CD4-positive, CD25-positive, alpha-beta regulatory T cell (primary cell): ENCODE data around the gene ZNF8. TPM values are rescaled to one million over a fixed set of nuclear protein-coding genes. Genes with fewer than 3 reads are reported as not detected.

Experiments
- ATAC-seq, 2 donors: fragments of 150-1000 bp; cut with Tn5 transposase; one replicate each; pipeline ENCODE4 v1.10.0; 2021; ENCODE audit warnings: low read depth in 2 of 2, moderate number of reproducible peaks in 2 of 2, moderate library complexity in 1 of 2
- DNase-seq, 3 donors: peaks; one replicate each; pipeline versions ENCODE4 v3.0.0 to v3.0.0-alpha.2; 2012 to 2022; ENCODE audit warnings: mixed read lengths in 1 of 3
- H3K27ac ChIP-seq: one replicate; pipeline ENCODE4 v1.7.0; 2013; ENCODE audit warnings: mild to moderate bottlenecking, low read length; ENCODE audit not compliant: insufficient read depth, poor library complexity, severe bottlenecking
- H3K27me3 ChIP-seq: one replicate; pipeline ENCODE4 v1.7.0; 2013; ENCODE audit warnings: low read length; ENCODE audit not compliant: control insufficient read depth, insufficient read depth
- H3K36me3 ChIP-seq: one replicate; pipeline ENCODE4 v1.7.0; 2013; ENCODE audit warnings: mild to moderate bottlenecking, low read length, moderate library complexity; ENCODE audit not compliant: control insufficient read depth, insufficient read depth
- H3K4me1 ChIP-seq: 2 replicates; pipeline ENCODE4 v1.7.0; 2013; ENCODE audit warnings: mild to moderate bottlenecking, low read length; ENCODE audit not compliant: insufficient read depth, control insufficient read depth, poor library complexity, severe bottlenecking
- H3K4me3 ChIP-seq: one replicate; pipeline ENCODE4 v1.7.0; 2013; ENCODE audit warnings: low read depth, mild to moderate bottlenecking, low read length, moderate library complexity
- H3K9me3 ChIP-seq, 2 experiments: 1 replicate in 1 of 2; 2 replicates in 1 of 2; pipeline ENCODE4 v1.7.0; 2013; ENCODE audit warnings: low read length in 2 of 2, mild to moderate bottlenecking in 1 of 2, moderate library complexity in 1 of 2; ENCODE audit not compliant: control insufficient read depth in 2 of 2
- H3K27ac Mint-ChIP-seq, 3 donors: one replicate each; pipeline ENCODE4 v1.8.0; 2020 to 2022; ENCODE audit warnings: mild to moderate bottlenecking in 3 of 3, mixed read lengths in 3 of 3, moderate library complexity in 2 of 3
- H3K27me3 Mint-ChIP-seq: one replicate; pipeline ENCODE4 v1.8.0; 2022; ENCODE audit warnings: mild to moderate bottlenecking, mixed read lengths
- H3K36me3 Mint-ChIP-seq: one replicate; pipeline ENCODE4 v1.8.0; 2020; ENCODE audit warnings: mixed read lengths
- H3K4me1 Mint-ChIP-seq, 4 donors: one replicate each; pipeline ENCODE4 v1.8.0; 2020 to 2022; ENCODE audit warnings: mixed read lengths in 4 of 4, mild to moderate bottlenecking in 1 of 4
- H3K4me3 Mint-ChIP-seq, 4 donors: one replicate each; pipeline ENCODE4 v1.8.0; 2020 to 2022; ENCODE audit warnings: mild to moderate bottlenecking in 4 of 4, mixed read lengths in 4 of 4, moderate library complexity in 3 of 4
- H3K9me3 Mint-ChIP-seq, 7 donors: one replicate each; pipeline ENCODE4 v1.8.0; 2020 to 2022; ENCODE audit warnings: mixed read lengths in 7 of 7, mild to moderate bottlenecking in 3 of 7, moderate library complexity in 2 of 7
- polyA plus RNA-seq, 4 donors: library from polyadenylated mRNA; unstranded; fragments of 300-500 nt; fragmentation: Illumina TruSeq; gene quantifications; one replicate each; pipeline ENCODE4 v1.2.3, GENCODE V29; 2021
- total RNA-seq: library from RNA; stranded (reverse); gene quantifications from one replicate; pipeline ENCODE4 v1.2.3, GENCODE V29; 2022

ZNF8 gene
- total and polyA plus RNA-seq, 5 donors from 2014 or later = 0.33 to 6.7 (median 0.71) TPM

DNA sequence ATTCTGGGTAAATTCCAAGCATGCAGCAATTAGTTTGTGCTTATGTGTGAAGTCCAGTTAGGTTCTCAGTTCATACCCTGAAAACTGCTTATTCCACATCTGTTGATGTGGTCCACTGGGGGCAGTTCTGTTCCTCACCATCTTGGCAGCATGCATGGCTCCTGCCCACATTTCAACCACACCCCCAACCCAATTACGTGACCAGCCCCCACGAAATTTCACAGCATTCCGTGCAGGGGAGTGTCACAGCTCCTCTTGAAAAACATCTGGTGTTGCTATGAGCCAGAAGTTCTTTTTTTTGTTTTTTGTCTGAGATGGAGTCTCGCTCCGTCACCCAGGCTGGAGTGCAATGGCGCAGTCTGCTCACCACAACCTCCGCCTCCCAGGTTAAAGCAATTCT, 17.3 kb downstream of the ZNF8 start:
- ATAC-seq (no peak), DNase-seq (no peak)
- H3K9me3 Mint-ChIP-seq = peaks cover 0 to 44% (median 13%) of the 10 kb centered on the region in 7 donors
- peaks cover 0 to 2% (median under 1%) of the 10 kb centered on the region in 4 donors for H3K4me1 Mint-ChIP-seq
- no peaks in the 10 kb centered on the region for H3K27me3 ChIP-seq
- no peaks in the 10 kb centered on the region for H3K4me1 ChIP-seq
- H3K27ac Mint-ChIP-seq = no peak overlapping the region
- peaks cover 47% of the 10 kb centered on the region for H3K36me3 ChIP-seq
- H3K27me3 Mint-ChIP-seq = no peaks in the 10 kb centered on the region
- no peak overlapping the region for H3K27ac ChIP-seq
- no peak overlapping the region for H3K4me3 Mint-ChIP-seq
- H3K4me3 ChIP-seq = no peak overlapping the region
- peaks cover 41 to 65% of the 10 kb centered on the region in 2 experiments for H3K9me3 ChIP-seq
- peaks cover 55% of the 10 kb centered on the region for H3K36me3 Mint-ChIP-seq

DNA sequence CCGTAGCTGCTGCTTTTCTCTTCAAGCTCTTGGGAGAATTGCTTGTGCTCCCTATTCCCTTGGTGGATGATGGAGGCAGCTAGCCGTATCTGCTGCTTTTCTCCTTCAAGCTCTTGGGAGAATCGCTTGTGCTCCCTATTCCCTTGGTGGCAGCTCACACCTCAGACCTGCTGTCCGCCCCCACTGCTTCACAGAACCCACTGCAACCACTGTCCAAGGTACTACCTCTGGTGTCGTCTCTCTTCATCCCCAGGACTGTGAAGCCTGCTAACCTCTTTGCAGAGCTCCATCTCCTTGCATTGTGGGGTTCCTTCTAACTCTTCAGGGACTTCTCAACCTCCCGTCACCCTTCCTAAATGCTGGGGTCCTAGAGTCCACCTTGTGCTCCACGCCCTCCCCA, 21.9 kb downstream of the ZNF8 start:
- no peaks in the 10 kb centered on the region for H3K27me3 ChIP-seq
- Mint-ChIP-seq H3K9me3 (peaks cover 0 to 28% (median 0%) of the 10 kb centered on the region in 7 donors), H3K4me3 (no peak overlapping the region), H3K27ac (no peak overlapping the region), H3K4me1 (peaks cover 3 to 18% (median 8%) of the 10 kb centered on the region in 4 donors), H3K36me3 (peaks cover 22% of the 10 kb centered on the region), H3K27me3 (no peaks in the 10 kb centered on the region)
- ATAC-seq (no peak), DNase-seq (no peak)
- no peak overlapping the region for H3K4me3 ChIP-seq
- peaks cover 5% of the 10 kb centered on the region for H3K4me1 ChIP-seq
- no peak overlapping the region for H3K27ac ChIP-seq
- H3K9me3 ChIP-seq = peaks cover 10 to 25% of the 10 kb centered on the region in 2 experiments
- peaks cover 8% of the 10 kb centered on the region for H3K36me3 ChIP-seq

DNA sequence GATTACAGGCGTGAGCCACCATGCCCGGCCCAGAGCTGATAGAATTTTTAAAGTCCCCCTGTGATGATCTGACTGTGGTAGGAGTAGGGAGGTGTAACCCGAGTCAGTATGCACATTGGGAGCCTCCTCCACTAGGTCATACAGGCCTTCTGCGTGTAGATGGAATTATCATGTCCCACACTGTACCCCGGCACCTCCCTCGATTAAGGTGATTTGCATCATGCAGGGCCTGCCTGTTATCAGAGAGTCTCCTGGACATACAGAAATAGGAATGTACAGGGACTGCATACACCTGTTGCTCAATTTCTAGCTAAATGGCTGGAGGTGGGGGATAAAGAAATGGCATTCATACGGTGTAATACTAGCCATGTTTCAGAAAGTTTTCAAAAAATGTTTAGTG, 25.5 kb downstream of the ZNF8 start:
- H3K4me1 ChIP-seq = peaks cover 15% of the 10 kb centered on the region
- H3K27ac ChIP-seq = peak overlapping the region; percentile 92
- no peaks in the 10 kb centered on the region for H3K27me3 ChIP-seq
- peaks cover 32% of the 10 kb centered on the region for H3K36me3 ChIP-seq
- H3K9me3 Mint-ChIP-seq = peaks cover 0 to 14% (median 0%) of the 10 kb centered on the region in 7 donors
- no peaks in the 10 kb centered on the region for H3K27me3 Mint-ChIP-seq
- peaks cover 4 to 53% (median 30%) of the 10 kb centered on the region in 4 donors for H3K4me1 Mint-ChIP-seq
- DNase-seq (no peak), ATAC-seq (no peak)
- peak overlapping the region; percentile 93 for H3K4me3 ChIP-seq
- H3K27ac Mint-ChIP-seq = peak overlapping the region; percentile 100
- H3K4me3 Mint-ChIP-seq = peak overlapping the region; percentile 95 to 100 (median 98)
- peaks cover 33% of the 10 kb centered on the region for H3K36me3 Mint-ChIP-seq
- H3K9me3 ChIP-seq = peaks cover 4 to 11% of the 10 kb centered on the region in 2 experiments

DNA sequence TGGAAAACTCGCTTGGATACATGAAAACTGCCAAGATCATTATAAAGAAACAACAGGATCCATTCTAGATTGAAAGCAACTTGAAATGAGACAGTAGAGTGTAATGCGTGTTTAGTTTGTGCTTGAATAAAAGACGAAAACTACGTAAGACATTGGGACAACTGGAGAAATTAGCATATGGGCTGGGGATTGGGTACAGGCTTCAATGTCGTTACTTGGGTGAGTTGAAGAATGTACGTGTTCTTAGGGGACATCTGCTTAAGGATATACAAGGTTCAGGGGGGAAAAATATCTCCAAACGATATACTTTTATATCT, 26.0 kb downstream of the ZNF8 start:
- no peaks in the 10 kb centered on the region for H3K27me3 ChIP-seq
- no peak for ATAC-seq
- peaks cover 15% of the 10 kb centered on the region for H3K4me1 ChIP-seq
- H3K4me3 ChIP-seq = peak overlapping the region; percentile 93
- H3K36me3 ChIP-seq = peaks cover 36% of the 10 kb centered on the region
- peaks cover 36% of the 10 kb centered on the region for H3K36me3 Mint-ChIP-seq
- peak overlapping the region; percentile 100 for H3K27ac Mint-ChIP-seq
- H3K4me3 Mint-ChIP-seq = peak overlapping the region; percentile 95 to 100 (median 98)
- no peaks in the 10 kb centered on the region for H3K27me3 Mint-ChIP-seq
- H3K4me1 Mint-ChIP-seq = peaks cover 8 to 58% (median 33%) of the 10 kb centered on the region in 4 donors
- H3K9me3 Mint-ChIP-seq = peaks cover 0 to 14% (median 0%) of the 10 kb centered on the region in 7 donors
- H3K27ac ChIP-seq = peak overlapping the region; percentile 92
- peaks cover 4 to 10% of the 10 kb centered on the region in 2 experiments for H3K9me3 ChIP-seq
- DNase-seq = no peak

DNA sequence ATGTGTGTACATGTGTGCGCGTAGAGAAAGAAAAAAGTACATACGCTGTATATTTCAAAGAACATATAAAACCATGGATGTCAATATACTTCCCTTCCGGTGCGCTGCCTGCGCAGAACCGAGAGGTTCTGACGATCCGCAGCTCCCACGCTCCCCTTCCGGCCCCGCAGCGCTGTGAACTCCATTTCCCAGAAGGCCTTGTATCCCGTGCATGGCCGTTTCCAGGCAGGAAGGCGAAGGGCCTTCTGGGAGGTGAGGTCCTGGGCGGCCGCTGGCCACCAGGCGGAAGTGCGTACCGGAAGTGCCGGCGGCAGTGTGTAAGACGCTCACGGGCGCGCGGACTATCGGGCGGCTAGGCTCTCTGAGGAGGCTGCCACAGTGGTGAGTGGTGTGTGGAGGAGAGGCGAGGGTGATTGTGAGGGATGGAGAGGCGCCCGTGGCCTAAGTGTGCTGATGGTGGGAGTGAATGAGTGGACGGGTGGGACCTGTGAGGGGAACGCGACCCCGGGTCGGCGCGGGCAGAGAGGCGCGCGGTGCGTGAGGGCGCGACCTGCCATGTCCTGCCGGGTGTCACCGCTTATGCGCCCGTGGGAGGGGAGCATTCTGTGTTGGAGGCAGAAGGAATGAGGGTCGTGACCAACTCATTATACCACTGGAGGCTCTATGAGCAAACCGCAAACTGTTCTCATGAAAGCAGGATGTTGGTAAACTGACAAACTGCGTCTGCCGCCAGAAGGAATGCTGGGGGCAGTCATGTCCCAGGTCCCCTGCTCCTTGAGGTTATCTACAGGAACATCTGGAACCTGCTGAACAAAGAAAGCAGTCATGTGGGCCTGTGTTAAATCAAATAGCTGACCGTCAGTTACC, 26.5 kb downstream of the ZNF8 start, which contains the start of gene ERVK3-1:
Gene ERVK3-1, plus strand, starts transcription at position 313 of the 867 bp plus-strand sequence. CDS start 6,792 bp downstream, outside the sequence.
- peaks cover 12 to 61% (median 35%) of the 10 kb centered on the region in 4 donors for H3K4me1 Mint-ChIP-seq
- H3K9me3 ChIP-seq = peaks cover 2 to 4% of the 10 kb centered on the region in 2 experiments
- H3K27me3 ChIP-seq = no peaks in the 10 kb centered on the region
- peak within 1 kb of the TSS; percentile 93 for H3K4me3 ChIP-seq
- H3K27me3 Mint-ChIP-seq = no peaks in the 10 kb centered on the region
- DNase-seq (peak; percentile 92 to 99 (median 94)), ATAC-seq (peak; percentile 99)
- H3K27ac Mint-ChIP-seq = peak within 1 kb of the TSS; percentile 100
- H3K36me3 ChIP-seq = peaks cover 32% of the 10 kb centered on the region
- peaks cover 15% of the 10 kb centered on the region for H3K4me1 ChIP-seq
- H3K27ac ChIP-seq = peak within 1 kb of the TSS; percentile 92
- peaks cover 0 to 12% (median 0%) of the 10 kb centered on the region in 7 donors for H3K9me3 Mint-ChIP-seq
- H3K36me3 Mint-ChIP-seq = peaks cover 38% of the 10 kb centered on the region
- peak within 1 kb of the TSS; percentile 95 to 100 (median 98) for H3K4me3 Mint-ChIP-seq

DNA sequence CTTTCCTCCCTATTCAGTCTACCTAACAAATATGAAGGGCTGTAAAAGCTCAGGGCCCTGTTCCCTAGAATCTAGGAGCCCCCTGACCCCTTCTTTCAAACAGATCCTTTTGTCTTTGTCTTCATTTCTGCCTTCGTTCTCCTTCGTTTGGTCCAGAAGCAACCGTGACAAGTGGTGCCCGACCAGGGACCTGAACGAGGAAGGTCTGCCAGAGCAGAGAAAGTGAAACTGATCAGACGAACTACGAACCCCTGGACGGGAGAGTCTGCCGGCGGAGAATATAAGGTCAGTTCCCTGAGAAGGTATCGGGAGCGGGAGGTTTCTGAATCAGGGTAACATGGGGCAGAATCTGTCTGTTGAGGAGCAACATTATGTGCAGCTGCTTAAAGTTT, 27.2 kb downstream of the ZNF8 start:
- Histone ChIP-seq H3K27me3 (no peaks in the 10 kb centered on the region), H3K9me3 (peaks cover 2 to 3% of the 10 kb centered on the region in 2 experiments), H3K36me3 (peaks cover 30% of the 10 kb centered on the region), H3K4me1 (peaks cover 15% of the 10 kb centered on the region), H3K4me3 (peak overlapping the region; percentile 93), H3K27ac (peak overlapping the region; percentile 92)
- H3K4me1 Mint-ChIP-seq = peaks cover 12 to 63% (median 35%) of the 10 kb centered on the region in 4 donors
- peaks cover 0 to 8% (median 0%) of the 10 kb centered on the region in 7 donors for H3K9me3 Mint-ChIP-seq
- H3K36me3 Mint-ChIP-seq = peaks cover 36% of the 10 kb centered on the region
- H3K27me3 Mint-ChIP-seq = no peaks in the 10 kb centered on the region
- ATAC-seq (no peak), DNase-seq (no peak)
- H3K27ac Mint-ChIP-seq = peak overlapping the region; percentile 100
- peak overlapping the region; percentile 95 to 100 (median 98) for H3K4me3 Mint-ChIP-seq

DNA sequence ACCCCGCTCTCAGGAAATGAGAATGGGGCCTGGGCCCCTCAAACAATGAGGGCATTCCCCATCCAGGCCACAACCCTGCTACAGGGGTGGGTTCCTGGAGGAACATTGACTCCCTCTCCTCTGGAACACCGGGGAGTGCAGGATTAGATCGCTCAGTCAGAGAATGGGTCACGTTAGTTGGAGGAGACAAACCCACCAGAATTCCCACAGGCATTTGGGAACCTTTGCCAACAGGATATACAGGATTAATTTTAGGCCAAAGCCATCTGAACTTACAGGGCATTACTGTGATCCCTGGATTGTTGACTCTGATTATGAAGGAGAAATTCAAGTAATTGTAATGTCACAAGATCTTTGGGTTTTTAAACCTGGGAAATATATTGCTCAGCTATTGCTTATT, 29.0 kb downstream of the ZNF8 start:
- Mint-ChIP-seq H3K27ac (peak overlapping the region in 1 of 3 donors; percentile 36), H3K9me3 (peaks cover 0 to 8% (median 0%) of the 10 kb centered on the region in 7 donors), H3K4me1 (peaks cover 13 to 65% (median 36%) of the 10 kb centered on the region in 4 donors), H3K36me3 (peaks cover 50% of the 10 kb centered on the region), H3K27me3 (no peaks in the 10 kb centered on the region), H3K4me3 (peak overlapping the region in 2 of 4 donors; percentile 33 to 68)
- DNase-seq (no peak), ATAC-seq (no peak)
- Histone ChIP-seq H3K9me3 (no peaks in the 10 kb centered on the region), H3K27ac (no peak overlapping the region), H3K27me3 (no peaks in the 10 kb centered on the region), H3K36me3 (peaks cover 48% of the 10 kb centered on the region), H3K4me3 (no peak overlapping the region), H3K4me1 (peaks cover 15% of the 10 kb centered on the region)
